Smooth muscle cell (in vitro differentiated cells): Measurements from ENCODE around the gene GRIP2. TPM values are rescaled to one million over a fixed set of nuclear protein-coding genes. Genes with fewer than 3 reads are reported as not detected.

Experiments
- DNase-seq: peaks from one replicate; lab custom pipeline; 2025; ENCODE audit not compliant: unreplicated experiment; lab: John Stamatoyannopoulos, UW
- H2AFZ ChIP-seq: fragments of 200-600 bp; sonication (generic); 2 replicates; pipeline ENCODE4 v1.6.0; 2016; ENCODE audit warnings: antibody characterized with exemption, low read depth, mild to moderate bottlenecking
- H3F3A ChIP-seq: fragments of 200-600 bp; sonication (generic); 2 replicates; pipeline ENCODE4 v1.6.0; 2017; ENCODE audit warnings: antibody characterized with exemption, low read depth
- H3K27ac ChIP-seq: fragments of 200-600 bp; sonication (generic); 2 replicates; pipeline ENCODE4 v1.5.1; 2016; ENCODE audit warnings: low read depth, mild to moderate bottlenecking
- H3K27me3 ChIP-seq: fragments of 200-600 bp; sonication (generic); 2 replicates; pipeline ENCODE4 v1.6.1; 2016; ENCODE audit warnings: low read depth, mild to moderate bottlenecking
- H3K36me3 ChIP-seq: fragments of 200-600 bp; sonication (generic); 2 replicates; pipeline ENCODE4 v1.5.1; 2016; ENCODE audit warnings: low read depth
- H3K4me1 ChIP-seq: fragments of 200-600 bp; sonication (generic); 2 replicates; pipeline ENCODE4 v1.5.1; 2016; ENCODE audit warnings: low read depth
- H3K4me2 ChIP-seq: fragments of 200-600 bp; sonication (generic); 2 replicates; pipeline ENCODE4 v1.6.0; 2016; ENCODE audit warnings: mild to moderate bottlenecking
- H3K4me3 ChIP-seq: fragments of 200-600 bp; sonication (generic); 2 replicates; pipeline ENCODE4 v1.5.1; 2016; ENCODE audit warnings: mild to moderate bottlenecking
- H3K79me2 ChIP-seq: fragments of 200-600 bp; sonication (generic); 2 replicates; pipeline ENCODE4 v1.6.0; 2016; ENCODE audit warnings: low read depth, mild to moderate bottlenecking
- H3K9ac ChIP-seq: fragments of 200-600 bp; sonication (generic); 2 replicates; pipeline ENCODE4 v1.6.0; 2016; ENCODE audit warnings: low read depth
- H3K9me3 ChIP-seq: fragments of 200-600 bp; sonication (generic); replicated peaks from 2 replicates; pipeline ENCODE4 v1.5.1; 2016; ENCODE audit warnings: low read depth
- H4K20me1 ChIP-seq: fragments of 200-600 bp; sonication (generic); 2 replicates; pipeline ENCODE4 v1.6.0; 2016; ENCODE audit warnings: low read depth
- CTCF ChIP-seq: fragments of 200-600 bp; sonication (generic); IDR thresholded peaks from 2 replicates; pipeline ENCODE4 v1.5.1; 2017; ENCODE audit warnings: borderline replicate concordance, mild to moderate bottlenecking, antibody characterized with exemption; ENCODE audit not compliant: insufficient read depth, poor library complexity, severe bottlenecking
- WGBS: methylation state at CpG from one replicate; pipeline ENCODE4 v1.1.7; 2016; ENCODE audit warnings: low lambda C conversion rate; 5-methylcytosine and 5-hydroxymethylcytosine counted together
- polyA plus RNA-seq: library from polyadenylated mRNA; unstranded; fragments of >200 nt; fragmentation: Nextera tagmentation; extraction: Ambion mirVana; gene quantifications from 2 replicates; pipeline ENCODE4 v1.2.1, GENCODE V29; 2016
- total RNA-seq: library from RNA; depleted of rRNA; stranded (reverse); fragments of >200 nt; gene quantifications from 2 replicates; pipeline ENCODE4 v1.2.3, GENCODE V29; 2014

GRIP2 gene
- total and polyA plus RNA-seq, 2 experiments from 2014 or later = 2.0 to 6.5 TPM

GRCh38 chr3:14550651-14551611 lies 10.8 kb upstream of the GRIP2 start:
- Histone ChIP-seq H3K27ac (no peak overlapping the region), H3K9me3 (no peaks in the 10 kb centered on the region), H3K9ac (no peak overlapping the region), H3K4me2 (no peak overlapping the region), H3K4me3 (no peak overlapping the region), H2AFZ (no peak overlapping the region), H3K4me1 (no peaks in the 10 kb centered on the region), H3F3A (no peaks in the 10 kb centered on the region), H4K20me1 (no peaks in the 10 kb centered on the region), H3K36me3 (no peaks in the 10 kb centered on the region), H3K79me2 (no peaks in the 10 kb centered on the region), H3K27me3 (no peaks in the 10 kb centered on the region)
- TF ChIP-seq CTCF = no peak
- WGBS = 81% methylated on average over 23 of the region's 24 CpGs
- DNase-seq = no peak

GRCh38 chr3:14550181-14550580 lies 10.0 kb upstream of the GRIP2 start:
- H3K4me1 ChIP-seq = no peaks in the 10 kb centered on the region
- H3K36me3 ChIP-seq = no peaks in the 10 kb centered on the region
- H3K79me2 ChIP-seq = no peaks in the 10 kb centered on the region
- H3F3A ChIP-seq = no peaks in the 10 kb centered on the region
- H3K4me2 ChIP-seq = no peak overlapping the region
- no peaks in the 10 kb centered on the region for H3K27me3 ChIP-seq
- WGBS = 89% methylated on average over 6 of the region's 6 CpGs
- no peak overlapping the region for H3K4me3 ChIP-seq
- H2AFZ ChIP-seq = no peak overlapping the region
- H3K9ac ChIP-seq = no peak overlapping the region
- DNase-seq = no peak
- no peak overlapping the region for H3K27ac ChIP-seq
- no peaks in the 10 kb centered on the region for H4K20me1 ChIP-seq
- H3K9me3 ChIP-seq = no peaks in the 10 kb centered on the region
- no peak for TF ChIP-seq CTCF

GRCh38 chr3:14549256-14549919 lies 9.2 kb upstream of the GRIP2 start:
- Histone ChIP-seq H3K9me3 (no peaks in the 10 kb centered on the region), H3K4me3 (no peak overlapping the region), H2AFZ (no peak overlapping the region), H3K36me3 (no peaks in the 10 kb centered on the region), H3K27ac (no peak overlapping the region), H3F3A (no peaks in the 10 kb centered on the region), H3K79me2 (no peaks in the 10 kb centered on the region), H3K4me1 (no peaks in the 10 kb centered on the region), H4K20me1 (no peaks in the 10 kb centered on the region), H3K4me2 (no peak overlapping the region), H3K9ac (no peak overlapping the region), H3K27me3 (no peaks in the 10 kb centered on the region)
- peak; percentile 30 for TF ChIP-seq CTCF
- DNase-seq = no peak
- WGBS = 73% methylated on average over 8 of the region's 8 CpGs
